Esophagus muscularis mucosa (tissue), 4 donors: ENCODE results near the gene RNF224. TPM values are rescaled to one million over a fixed set of nuclear protein-coding genes. Genes with fewer than 3 reads are reported as not detected.

Experiments
- DNase-seq: peaks from one replicate; pipeline ENCODE4 v3.0.0-alpha.2; 2017; ENCODE audit errors: extremely low spot score
- H3K27ac ChIP-seq, 4 donors: fragments of 200-600 bp; sonication (generic); replicated peaks in 1 of 4; 1 replicate in 3 of 4; 2 replicates in 1 of 4; pipeline ENCODE4 v1.5.1; 2016 to 2019; ENCODE audit warnings: mild to moderate bottlenecking in 1 of 4
- H3K27me3 ChIP-seq, 4 donors: fragments of 200-600 bp; sonication (generic); one replicate each; pipeline versions ENCODE4 v1.5.1 to v1.6.0; 2016 to 2019
- H3K36me3 ChIP-seq, 4 donors: fragments of 200-600 bp; sonication (generic); one replicate each; pipeline ENCODE4 v1.5.1; 2016 to 2019
- H3K4me1 ChIP-seq, 4 donors: fragments of 200-600 bp; sonication (generic); one replicate each; pipeline ENCODE4 v1.5.1; 2016 to 2019
- H3K4me3 ChIP-seq, 4 donors: fragments of 200-600 bp; sonication (generic); 1 replicate in 2 of 4; 2 replicates in 2 of 4; pipeline ENCODE4 v1.5.1; 2016 to 2019; ENCODE audit warnings: mild to moderate bottlenecking in 4 of 4, moderate library complexity in 1 of 4
- H3K9me3 ChIP-seq, 4 donors: fragments of 200-600 bp; sonication (generic); 1 replicate in 3 of 4; 2 replicates in 1 of 4; pipeline ENCODE4 v1.5.1; 2016 to 2019
- CTCF ChIP-seq, 3 experiments: fragments of 200-600 bp in 2 of 3; fragments of 450-650 bp in 1 of 3; sonication (generic) in 2 of 3; IDR thresholded peaks; one replicate each; pipeline ENCODE4 v1.5.1; 2017 to 2019; ENCODE audit warnings: antibody characterized with exemption in 3 of 3, mild to moderate bottlenecking in 2 of 3, moderate library complexity in 1 of 3
- EP300 ChIP-seq: sonication (generic); formaldehyde crosslinking; IDR thresholded peaks from one replicate; pipeline ENCODE4 v1.6.1; 2017; ENCODE audit warnings: antibody characterized with exemption
- POLR2A ChIP-seq: fragments of 450-650 bp; IDR thresholded peaks from one replicate; pipeline ENCODE4 v1.6.1; 2017; ENCODE audit warnings: antibody characterized with exemption, moderate library complexity, mild to moderate bottlenecking, low read depth
- POLR2AphosphoS5 ChIP-seq, 2 donors: sonication (generic); formaldehyde crosslinking; IDR thresholded peaks; one replicate each; pipeline ENCODE4 v1.6.1; 2017; ENCODE audit warnings: antibody characterized with exemption in 2 of 2
- WGBS: methylation state at CpG from one replicate; pipeline ENCODE4 v1.1.5; 2018; 5-methylcytosine and 5-hydroxymethylcytosine counted together
- intact Hi-C: fragments of 100-400 bp; cut with DNase I; formaldehyde crosslinking; loops from one replicate; pipeline ENCODE4 v1.15.1; 2023
- total RNA-seq, 4 donors: library from RNA; depleted of rRNA; stranded (reverse); fragments of >200 nt; gene quantifications; one replicate each; pipeline versions ENCODE4 v1.1.0 to v1.2.1, GENCODE V29; 2016

RNF224 gene
- total RNA-seq, 4 donors from 2014 or later, result not detected

- 93% methylated on average over 5 of the region's 6 CpGs for WGBS
- no peak for TF ChIP-seq POLR2AphosphoS5 (IDR thresholded peaks at IDR 0.05)
- no peak for TF ChIP-seq EP300
- TF ChIP-seq CTCF (IDR thresholded peaks at IDR 0.05), result no peak
- TF ChIP-seq POLR2A, result no peak
- DNase-seq, result no peak
- Histone ChIP-seq H3K4me1 (peaks cover 23 to 44% (median 24%) of the 10 kb centered on the region in 4 donors), H3K9me3 (no peaks in the 10 kb centered on the region), H3K27me3 (peaks cover 0 to 16% (median 0%) of the 10 kb centered on the region in 4 donors), H3K36me3 (peaks cover 40 to 97% (median 72%) of the 10 kb centered on the region in 4 donors), H3K27ac (peak overlapping the region in 2 of 4 donors; percentile 11 to 62), H3K4me3 (no peak overlapping the region)
- intact Hi-C loops, result no loop called here
Measured at GRCh38 chr9:137267933-137268355, 40.6 kb downstream of the RNF224 start.

GRCh38 chr9:137268538-137269201 is 41.4 kb downstream of the RNF224 start:
- peak overlapping the region in 1 of 4 donors; percentile 21 for H3K4me3 ChIP-seq
- peaks cover 39 to 97% (median 71%) of the 10 kb centered on the region in 4 donors for H3K36me3 ChIP-seq
- intact Hi-C loops, result no loop called here
- 75% methylated on average over 18 of the region's 19 CpGs for WGBS
- TF ChIP-seq POLR2A (no peak), EP300 (no peak), POLR2AphosphoS5 (IDR thresholded peaks at IDR 0.05) (no peak), CTCF (IDR thresholded peaks at IDR 0.05) (no peak)
- peak overlapping the region; percentile 59 to 67 (median 62) for H3K27ac ChIP-seq
- DNase-seq, result no peak
- no peaks in the 10 kb centered on the region for H3K9me3 ChIP-seq
- peaks cover 0 to 16% (median 0%) of the 10 kb centered on the region in 4 donors for H3K27me3 ChIP-seq
- peaks cover 23 to 44% (median 24%) of the 10 kb centered on the region in 4 donors for H3K4me1 ChIP-seq

GRCh38 chr9:137269231-137269772 is 42.0 kb downstream of the RNF224 start:
- peak overlapping the region in 1 of 4 donors; percentile 21 for H3K4me3 ChIP-seq
- H3K4me1 ChIP-seq, result peaks cover 23 to 49% (median 24%) of the 10 kb centered on the region in 4 donors
- H3K36me3 ChIP-seq, result peaks cover 33 to 97% (median 68%) of the 10 kb centered on the region in 4 donors
- no peaks in the 10 kb centered on the region for H3K9me3 ChIP-seq
- no peak for DNase-seq
- intact Hi-C loops, result no loop called here
- H3K27ac ChIP-seq, result peak overlapping the region; percentile 59 to 67 (median 62)
- WGBS, result 48% methylated on average over 17 of the region's 17 CpGs
- peaks cover 0 to 16% (median 0%) of the 10 kb centered on the region in 4 donors for H3K27me3 ChIP-seq
- TF ChIP-seq POLR2A (no peak), POLR2AphosphoS5 (IDR thresholded peaks at IDR 0.05) (peak; percentile 42 to 73)

GRCh38 chr9:137270929-137271695 is 43.8 kb downstream of the RNF224 start:
- peaks cover 26 to 63% (median 32%) of the 10 kb centered on the region in 4 donors for H3K4me1 ChIP-seq
- no peak overlapping the region for H3K27ac ChIP-seq
- no peak overlapping the region for H3K4me3 ChIP-seq
- WGBS, result 82% methylated on average over 23 of the region's 32 CpGs
- peaks cover 0 to 19% (median 0%) of the 10 kb centered on the region in 4 donors for H3K27me3 ChIP-seq
- DNase-seq, result no peak
- TF ChIP-seq CTCF (IDR thresholded peaks at IDR 0.05), result no peak
- no peak for TF ChIP-seq POLR2A
- no peak for TF ChIP-seq EP300
- no peak for TF ChIP-seq POLR2AphosphoS5 (IDR thresholded peaks at IDR 0.05)
- H3K9me3 ChIP-seq, result no peaks in the 10 kb centered on the region
- intact Hi-C loops, result no loop called here
- H3K36me3 ChIP-seq, result peaks cover 25 to 80% (median 53%) of the 10 kb centered on the region in 4 donors

- no peak for TF ChIP-seq EP300
- no peak for TF ChIP-seq POLR2AphosphoS5 (IDR thresholded peaks at IDR 0.05)
- TF ChIP-seq CTCF (IDR thresholded peaks at IDR 0.05), result no peak
- no peak for TF ChIP-seq POLR2A
- Histone ChIP-seq H3K27ac (no peak overlapping the region), H3K9me3 (no peaks in the 10 kb centered on the region), H3K4me1 (peaks cover 31 to 68% (median 38%) of the 10 kb centered on the region in 4 donors), H3K4me3 (no peak overlapping the region), H3K36me3 (peaks cover 22 to 74% (median 49%) of the 10 kb centered on the region in 4 donors), H3K27me3 (peaks cover 0 to 25% (median 0%) of the 10 kb centered on the region in 4 donors)
- no peak for DNase-seq
- WGBS, result 39% methylated on average over 3 of the region's 3 CpGs
- intact Hi-C loops, result no loop called here
Measured at GRCh38 chr9:137271696-137272076, 44.4 kb downstream of the RNF224 start.
